Smooth muscle cell of the umbilical artery (primary cell): Measurements from ENCODE around the gene AIDA. TPM values are rescaled to one million over a fixed set of nuclear protein-coding genes. Genes with fewer than 3 reads are reported as not detected.

Source experiments
- total RNA-seq: library from RNA; depleted of rRNA; stranded (reverse); fragments of >200 nt; gene quantifications from 2 replicates; pipeline ENCODE4 v1.2.3, GENCODE V29; 2014

AIDA gene, protein sequence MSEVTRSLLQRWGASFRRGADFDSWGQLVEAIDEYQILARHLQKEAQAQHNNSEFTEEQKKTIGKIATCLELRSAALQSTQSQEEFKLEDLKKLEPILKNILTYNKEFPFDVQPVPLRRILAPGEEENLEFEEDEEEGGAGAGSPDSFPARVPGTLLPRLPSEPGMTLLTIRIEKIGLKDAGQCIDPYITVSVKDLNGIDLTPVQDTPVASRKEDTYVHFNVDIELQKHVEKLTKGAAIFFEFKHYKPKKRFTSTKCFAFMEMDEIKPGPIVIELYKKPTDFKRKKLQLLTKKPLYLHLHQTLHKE
- 49.9 and 102 TPM in 2 replicates for total RNA-seq

DNA sequence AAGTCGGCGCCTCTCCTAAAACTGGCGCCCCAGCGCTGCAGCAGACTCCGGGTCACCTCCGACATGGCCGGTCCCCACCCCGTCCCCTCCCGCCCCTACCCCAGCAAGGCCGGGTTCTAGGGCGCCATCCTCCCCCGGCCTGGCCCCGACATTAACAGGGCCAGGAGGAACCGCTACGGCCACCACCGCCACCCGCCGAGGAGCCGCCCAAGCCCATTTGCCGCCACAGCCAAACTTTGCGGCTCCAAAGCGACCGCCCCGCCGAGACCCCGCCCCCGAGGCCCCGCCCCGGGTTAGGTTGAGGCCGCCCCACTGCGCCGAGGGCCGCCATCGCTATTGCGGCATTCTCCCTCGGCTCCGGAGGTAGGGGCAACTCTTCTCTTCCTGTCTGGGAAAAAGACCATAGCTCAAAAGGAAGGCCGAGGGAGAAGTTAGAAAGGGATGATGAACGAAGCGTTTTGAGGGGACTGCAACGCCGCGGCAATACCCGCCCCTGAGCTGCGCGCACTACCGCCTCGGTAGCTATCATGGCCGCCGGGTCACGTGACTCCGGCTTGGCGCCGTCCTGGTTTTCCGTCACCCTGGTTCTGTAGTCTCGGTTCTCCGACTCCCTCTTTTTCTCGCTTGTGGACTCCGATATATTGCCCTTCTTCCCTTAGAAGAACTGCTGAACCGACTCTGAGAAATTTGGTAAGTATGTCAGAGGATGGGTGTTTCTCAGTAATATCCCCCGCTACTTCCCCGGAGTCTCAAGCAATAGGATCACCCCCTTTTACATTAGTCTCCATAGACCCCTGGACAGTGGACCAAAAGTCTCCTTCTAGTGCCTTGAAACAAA is at the start of gene AIDA, which contains the start of gene BROX:
Gene AIDA (minus strand): TSS at position 239 of the 838 bp plus-strand sequence. CDS start 174 bp downstream, at position 65.
Gene BROX (plus strand): TSS at position 312 of the 838 bp plus-strand sequence. CDS start 3,136 bp downstream, outside the sequence.

DNA sequence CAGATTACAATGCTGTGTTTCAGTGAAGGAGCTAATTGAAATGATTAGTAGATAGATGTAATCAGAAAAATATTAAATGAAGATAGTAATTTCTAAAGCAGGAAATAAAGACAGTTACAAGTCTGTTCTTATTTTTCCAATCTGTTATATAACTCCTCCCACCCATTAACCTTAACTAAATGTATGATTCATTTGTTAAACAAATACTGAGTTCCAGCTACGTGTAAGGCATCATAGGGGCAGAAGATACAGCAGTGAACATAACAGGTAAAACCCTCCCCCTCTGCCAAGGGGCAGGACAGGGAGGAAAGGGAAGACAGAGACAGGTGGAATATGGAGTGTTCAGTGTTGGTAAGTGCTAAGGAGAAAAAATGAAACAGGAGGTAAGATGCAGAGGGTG is 24.7 kb upstream of the AIDA start, which contains the start of gene FAM177B:
Gene FAM177B (plus strand): TSS at position 231 of the 400 bp plus-strand sequence. CDS start 9,344 bp downstream, outside the sequence.

Other genes starting within 250 kb of the AIDA start
- 0.09 TPM in 1 of 2 replicates, not detected in the other for gene HHIPL2, start 164.4 kb downstream of the AIDA start, total RNA-seq
- 12.5 and 15.7 TPM in 2 replicates for gene TAF1A, start 122.6 kb downstream of the AIDA start, total RNA-seq
- 68.3 and 71.5 TPM in 2 replicates for gene MIA3, start 94.4 kb downstream of the AIDA start, total RNA-seq
- gene BROX, start 73 bp upstream of the AIDA start, total RNA-seq, result 33.6 and 45.0 TPM in 2 replicates
- gene FAM177B, start 24.7 kb upstream of the AIDA start, total RNA-seq, result not detected in 2 replicates
- 6.8 and 7.2 TPM in 2 replicates for gene DISP1, start 102.5 kb upstream of the AIDA start, total RNA-seq